ENCODE data around the gene ARAP3. TPM values are rescaled to one million over a fixed set of nuclear protein-coding genes. Genes with fewer than 3 reads are reported as not detected.

Gene ARAP3
- total and polyA plus RNA-seq, 9 of the 15 experiments (the other 6 are each of a cell fraction or from before 2014, with no cell fraction given): 0.83 to 25.7 (median 6.4) TPM

DNA sequence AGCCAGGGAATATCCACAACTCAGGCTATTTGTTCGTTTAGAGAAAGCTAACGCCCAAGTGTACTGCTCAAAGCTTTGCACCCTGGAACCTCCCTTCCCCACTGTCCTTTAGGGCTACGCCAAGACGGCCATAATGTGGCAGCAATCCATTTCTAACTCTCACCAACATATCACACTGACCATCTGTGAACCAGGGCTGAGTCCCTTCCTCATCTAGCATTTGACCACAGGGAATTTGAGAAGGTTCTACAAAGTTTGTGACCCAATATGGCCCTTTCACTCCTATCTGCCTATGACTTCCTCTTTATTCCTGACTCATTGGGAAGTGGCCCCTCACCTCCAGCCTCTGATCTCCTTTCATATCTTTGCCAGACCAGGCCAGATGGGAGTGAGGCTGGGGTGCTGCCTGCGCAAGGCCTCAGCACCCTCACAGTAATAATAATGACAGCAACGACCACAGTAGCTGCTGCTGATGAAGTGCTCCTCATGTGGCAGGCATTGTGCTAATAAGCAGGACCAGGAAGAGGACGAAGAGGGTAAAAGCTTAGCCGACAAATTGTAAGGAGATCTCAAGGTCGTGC is 9.3 kb upstream of the ARAP3 start (continued):
- TF ChIP-seq, protein P1, sequence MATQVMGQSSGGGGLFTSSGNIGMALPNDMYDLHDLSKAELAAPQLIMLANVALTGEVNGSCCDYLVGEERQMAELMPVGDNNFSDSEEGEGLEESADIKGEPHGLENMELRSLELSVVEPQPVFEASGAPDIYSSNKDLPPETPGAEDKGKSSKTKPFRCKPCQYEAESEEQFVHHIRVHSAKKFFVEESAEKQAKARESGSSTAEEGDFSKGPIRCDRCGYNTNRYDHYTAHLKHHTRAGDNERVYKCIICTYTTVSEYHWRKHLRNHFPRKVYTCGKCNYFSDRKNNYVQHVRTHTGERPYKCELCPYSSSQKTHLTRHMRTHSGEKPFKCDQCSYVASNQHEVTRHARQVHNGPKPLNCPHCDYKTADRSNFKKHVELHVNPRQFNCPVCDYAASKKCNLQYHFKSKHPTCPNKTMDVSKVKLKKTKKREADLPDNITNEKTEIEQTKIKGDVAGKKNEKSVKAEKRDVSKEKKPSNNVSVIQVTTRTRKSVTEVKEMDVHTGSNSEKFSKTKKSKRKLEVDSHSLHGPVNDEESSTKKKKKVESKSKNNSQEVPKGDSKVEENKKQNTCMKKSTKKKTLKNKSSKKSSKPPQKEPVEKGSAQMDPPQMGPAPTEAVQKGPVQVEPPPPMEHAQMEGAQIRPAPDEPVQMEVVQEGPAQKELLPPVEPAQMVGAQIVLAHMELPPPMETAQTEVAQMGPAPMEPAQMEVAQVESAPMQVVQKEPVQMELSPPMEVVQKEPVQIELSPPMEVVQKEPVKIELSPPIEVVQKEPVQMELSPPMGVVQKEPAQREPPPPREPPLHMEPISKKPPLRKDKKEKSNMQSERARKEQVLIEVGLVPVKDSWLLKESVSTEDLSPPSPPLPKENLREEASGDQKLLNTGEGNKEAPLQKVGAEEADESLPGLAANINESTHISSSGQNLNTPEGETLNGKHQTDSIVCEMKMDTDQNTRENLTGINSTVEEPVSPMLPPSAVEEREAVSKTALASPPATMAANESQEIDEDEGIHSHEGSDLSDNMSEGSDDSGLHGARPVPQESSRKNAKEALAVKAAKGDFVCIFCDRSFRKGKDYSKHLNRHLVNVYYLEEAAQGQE (IDR thresholded peaks at IDR 0.05; ENCODE audit: borderline replicate concordance): peak; percentile 43; the same call in 1 of the 2 replicates
- TF ChIP-seq, protein P1 (CRISPR knock-in tag; IDR thresholded peaks at IDR 0.05; ENCODE audit: low read depth): no peak
- TF ChIP-seq PRDM10 (IDR thresholded peaks at IDR 0.05; ENCODE audit: partially characterized antibody) (peak; percentile 32), TCF3 (CRISPR knock-in tag; IDR thresholded peaks at IDR 0.05) (peak; percentile 95), MTA3 (IDR thresholded peaks at IDR 0.05; ENCODE audit: borderline replicate concordance) (0 out of 2 replicates have a peak, but pooled peaks have one; percentile 28), ZKSCAN8 (CRISPR knock-in tag; IDR thresholded peaks at IDR 0.05) (peak; percentile 89; the same call in 1 of the 2 replicates), MEF2A (IDR thresholded peaks at IDR 0.05; ENCODE audit: control insufficient read depth, low read depth, low read length) (no peak), CHD2 (IDR thresholded peaks at IDR 0.05; ENCODE audit: low read depth, low read length) (no peak), CTBP1 (IDR thresholded peaks at IDR 0.05; ENCODE audit: borderline replicate concordance) (peak; percentile 85), MTA2 (IDR thresholded peaks at IDR 0.05; ENCODE audit: low read depth) (peak; percentile 84), CCNT2 (IDR thresholded peaks at IDR 0.05; ENCODE audit: borderline replicate concordance, extremely low read depth, insufficient read length, low read depth, low read length) (peak; percentile 81), MEF2D (tag; conservative IDR thresholded peaks at IDR 0.05; ENCODE audit: low read depth) (0 out of 2 replicates have a peak, but pooled peaks have one; percentile 33), U2AF2 (optimal IDR thresholded peaks at IDR 0.05; ENCODE audit: low read depth, low read length) (no peak), DACH1 (IDR thresholded peaks at IDR 0.05; ENCODE audit: partially characterized antibody) (peak; percentile 51)
- TF ChIP-seq, protein P2, sequence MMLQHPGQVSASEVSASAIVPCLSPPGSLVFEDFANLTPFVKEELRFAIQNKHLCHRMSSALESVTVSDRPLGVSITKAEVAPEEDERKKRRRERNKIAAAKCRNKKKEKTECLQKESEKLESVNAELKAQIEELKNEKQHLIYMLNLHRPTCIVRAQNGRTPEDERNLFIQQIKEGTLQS (IDR thresholded peaks at IDR 0.05): peak; percentile 74
- TF ChIP-seq, protein P2 (CRISPR knock-in tag; conservative IDR thresholded peaks at IDR 0.05): no peak; the same call in 1 of the 2 replicates

All from K562 (cell line).